Activated CD4-positive, alpha-beta T cell treated with anti-CD3 and anti-CD28 coated beads for 48 hours (primary cell): ENCODE measurements around the gene DDX54.

ENCODE experiments used
- DNase-seq: peaks from one replicate; pipeline ENCODE4 v3.0.0-alpha.2; 2020

Gene DDX54

DNA sequence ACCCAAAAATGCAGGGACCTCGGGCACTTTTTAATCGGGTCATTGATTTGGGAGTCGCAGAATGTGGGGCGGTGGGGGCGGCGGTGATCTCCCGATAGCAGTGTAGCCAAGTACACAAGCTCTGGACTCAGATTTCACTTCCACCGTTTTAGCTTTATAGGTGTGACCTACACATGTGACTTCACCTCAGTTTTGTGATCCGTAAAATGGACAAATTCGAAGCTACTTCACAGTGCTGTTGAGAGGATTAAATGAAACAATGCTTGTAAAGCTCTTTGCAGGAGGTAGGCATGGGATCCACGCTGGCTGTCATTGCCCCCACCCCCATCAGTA is 721 bp upstream of the DDX54 start:
- no peak for DNase-seq

DNA sequence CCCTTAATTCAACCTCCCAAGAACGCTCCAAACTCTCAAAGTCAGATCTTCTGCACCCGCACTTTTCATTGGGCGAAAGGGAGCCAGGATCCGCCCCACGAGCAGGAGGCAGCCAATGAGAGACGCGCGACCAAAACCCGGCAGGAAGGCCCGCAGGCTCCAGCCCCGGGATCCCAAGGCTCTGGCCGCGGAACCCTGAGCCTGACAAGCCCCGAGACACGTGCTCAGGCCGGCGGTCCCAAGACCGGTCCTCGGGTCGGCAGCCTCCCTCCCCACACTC is 438 bp downstream of the DDX54 start:
- peak; percentile 93 for DNase-seq

DNA sequence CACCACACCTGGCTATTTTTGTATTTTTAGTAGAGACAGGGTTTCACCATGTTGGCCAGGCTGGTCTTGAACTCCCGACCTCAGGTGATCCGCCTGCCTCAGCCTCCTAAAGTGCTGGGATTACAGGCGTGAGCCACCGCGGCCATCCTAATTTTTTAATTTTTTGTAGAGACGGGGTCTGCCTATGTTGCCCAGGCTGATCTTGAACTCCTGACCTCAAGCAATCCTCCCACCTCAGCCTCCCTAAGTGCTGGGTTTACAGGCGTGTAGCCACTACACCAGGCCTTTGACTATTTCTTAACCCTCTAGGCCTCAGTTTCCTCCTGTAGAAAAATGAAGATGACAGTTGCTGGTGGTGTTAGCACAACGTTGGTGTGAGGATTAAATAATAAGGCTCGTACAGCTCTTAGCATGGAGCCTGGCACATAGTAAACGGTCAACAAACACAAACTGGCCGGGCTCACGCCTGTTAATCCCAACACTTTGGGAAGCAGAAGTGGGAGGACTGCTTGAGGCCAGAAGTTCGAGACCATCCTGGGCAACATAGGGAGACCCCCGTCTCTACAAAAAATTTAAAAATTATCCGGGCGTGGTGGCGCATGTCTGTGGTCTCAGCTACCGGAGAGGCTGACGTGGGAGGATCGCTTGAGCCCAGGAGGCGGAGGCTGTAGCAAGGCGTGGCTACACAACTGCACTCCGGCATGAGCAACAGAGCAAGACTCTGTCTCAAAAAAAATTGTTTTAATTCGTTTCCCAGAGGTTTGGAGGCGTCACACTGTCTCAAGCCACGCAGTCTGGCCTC is 979 bp downstream of the DDX54 start:
- no peak for DNase-seq

DNA sequence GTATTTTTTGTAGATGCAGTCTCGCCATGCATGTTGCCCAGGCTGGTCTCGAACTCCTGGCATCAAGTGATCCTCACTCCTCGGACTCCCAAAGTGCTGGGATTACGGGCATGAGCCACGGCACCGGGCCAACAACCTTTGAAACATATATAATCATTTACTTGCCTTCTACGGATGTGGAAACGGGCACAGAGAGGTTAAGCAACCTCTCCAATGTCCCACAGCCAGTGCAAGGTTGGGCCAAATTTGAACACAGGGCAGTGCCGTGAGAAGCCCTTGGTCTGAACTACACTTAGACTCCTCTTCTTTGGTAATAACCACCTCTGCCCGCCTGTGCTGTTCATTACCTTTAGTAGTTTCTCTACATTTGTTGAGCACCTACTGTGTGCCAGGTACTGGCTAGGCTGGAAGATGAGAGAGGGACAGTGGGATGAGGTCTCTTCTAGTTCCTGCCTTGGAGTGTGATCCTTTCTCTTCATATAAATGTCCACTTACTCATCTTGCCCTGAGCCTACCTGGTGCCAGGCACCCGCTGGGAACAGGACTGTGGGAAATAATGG is 2.2 kb downstream of the DDX54 start:
- DNase-seq: no peak

DNA sequence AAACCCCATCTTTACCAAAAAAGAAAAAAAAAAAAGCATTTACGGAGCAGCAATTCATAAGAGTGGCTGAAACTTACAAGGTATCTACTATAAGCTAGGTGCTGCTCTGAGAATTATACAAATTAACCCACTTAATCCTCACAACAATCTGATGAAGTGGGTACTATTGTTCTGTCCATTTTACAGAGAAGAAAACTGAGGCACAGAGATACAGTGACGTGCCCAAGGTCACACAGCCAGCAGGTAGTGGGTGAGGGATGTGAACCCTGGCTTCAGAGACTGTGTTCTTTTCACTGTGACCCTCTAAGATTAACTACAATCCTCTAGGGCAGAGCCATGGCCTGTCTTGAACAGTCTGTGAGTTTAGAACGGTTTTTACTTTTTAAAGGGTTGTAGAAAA is 3.3 kb downstream of the DDX54 start:
- DNase-seq: no peak

DNA sequence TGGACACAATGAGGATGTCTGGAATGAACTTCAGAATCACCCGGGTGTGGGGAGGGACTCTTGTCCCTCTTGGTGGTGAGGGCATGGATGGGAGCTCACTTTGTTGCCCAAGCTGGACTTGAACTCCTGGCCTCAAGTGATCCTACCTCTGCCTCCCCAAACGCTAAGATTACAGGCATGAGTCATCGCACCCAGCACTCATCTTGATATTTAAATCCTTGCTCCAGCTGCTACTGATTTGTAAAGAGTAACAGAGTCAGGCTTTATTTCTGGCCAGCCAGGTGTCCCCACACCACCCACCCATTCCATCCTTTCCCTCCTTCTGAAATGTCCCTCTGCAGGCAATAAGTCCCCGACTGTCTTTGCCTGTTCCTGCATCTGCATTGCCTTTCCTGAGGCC is 4.9 kb downstream of the DDX54 start:
- DNase-seq: no peak

DNA sequence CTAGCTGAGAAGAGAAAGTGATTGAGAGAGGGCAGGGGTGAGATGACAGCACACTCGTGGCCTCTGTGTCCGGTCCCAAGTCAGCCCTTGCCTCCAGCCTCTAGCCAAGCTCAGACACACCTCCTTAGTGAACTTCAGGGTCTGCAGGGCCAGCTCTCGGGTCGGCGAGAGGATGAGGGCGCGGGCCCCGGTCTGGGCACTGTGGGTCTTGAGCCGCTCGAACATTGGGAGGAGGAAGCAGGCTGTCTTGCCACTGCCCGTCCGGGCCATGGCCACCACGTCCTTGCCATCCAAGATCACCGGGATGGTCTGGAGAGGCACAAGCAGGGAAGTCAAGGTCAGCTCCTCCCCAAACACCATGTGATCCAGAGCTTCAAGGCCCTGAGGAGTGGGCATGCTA is 6.3 kb downstream of the DDX54 start:
- DNase-seq: no peak

DNA sequence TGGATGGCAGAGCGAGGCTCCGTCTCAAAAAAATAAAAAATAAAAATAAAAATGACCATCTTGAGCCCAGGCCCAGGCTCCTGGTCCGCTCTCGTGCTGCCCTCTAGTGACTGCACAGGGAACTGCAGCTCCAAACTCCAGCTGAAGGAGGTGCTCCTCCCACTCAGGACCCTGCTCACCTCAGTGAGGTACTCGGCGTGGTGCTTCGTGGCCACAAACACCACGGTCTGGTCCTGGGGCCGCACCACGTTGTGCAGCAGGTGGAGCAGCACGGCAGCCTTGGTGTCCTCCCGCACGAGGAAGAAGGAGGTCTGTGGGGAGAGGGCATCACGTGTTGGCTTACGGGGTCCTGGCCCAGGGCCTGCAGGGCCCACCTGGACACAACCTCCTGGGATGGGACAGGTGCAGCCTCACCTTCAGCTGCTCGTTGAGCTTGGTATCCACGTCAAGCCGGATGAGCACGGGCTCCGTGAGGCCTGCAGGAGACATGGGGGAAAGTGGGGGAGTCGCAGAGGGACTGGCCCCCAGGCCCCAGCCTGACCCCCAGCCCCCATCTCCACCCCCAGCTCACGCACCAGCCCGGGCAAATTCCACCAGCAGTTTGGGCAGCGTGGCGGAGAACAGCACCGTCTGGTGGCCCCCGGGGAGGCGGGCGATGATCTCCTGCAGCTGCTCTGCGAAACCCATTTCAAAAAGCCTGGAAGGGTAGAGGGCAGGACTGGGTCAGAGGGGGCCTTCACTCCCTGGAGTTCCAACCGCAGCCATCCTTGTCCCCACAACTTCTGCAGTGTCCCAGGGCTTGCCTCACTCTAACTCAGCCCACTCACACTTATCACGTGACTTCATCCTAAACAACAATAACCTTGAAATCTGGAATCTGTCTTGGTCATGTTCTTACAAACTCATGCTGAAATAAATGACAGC is 10.6 kb downstream of the DDX54 start:
- DNase-seq: peak; percentile 88

DNA sequence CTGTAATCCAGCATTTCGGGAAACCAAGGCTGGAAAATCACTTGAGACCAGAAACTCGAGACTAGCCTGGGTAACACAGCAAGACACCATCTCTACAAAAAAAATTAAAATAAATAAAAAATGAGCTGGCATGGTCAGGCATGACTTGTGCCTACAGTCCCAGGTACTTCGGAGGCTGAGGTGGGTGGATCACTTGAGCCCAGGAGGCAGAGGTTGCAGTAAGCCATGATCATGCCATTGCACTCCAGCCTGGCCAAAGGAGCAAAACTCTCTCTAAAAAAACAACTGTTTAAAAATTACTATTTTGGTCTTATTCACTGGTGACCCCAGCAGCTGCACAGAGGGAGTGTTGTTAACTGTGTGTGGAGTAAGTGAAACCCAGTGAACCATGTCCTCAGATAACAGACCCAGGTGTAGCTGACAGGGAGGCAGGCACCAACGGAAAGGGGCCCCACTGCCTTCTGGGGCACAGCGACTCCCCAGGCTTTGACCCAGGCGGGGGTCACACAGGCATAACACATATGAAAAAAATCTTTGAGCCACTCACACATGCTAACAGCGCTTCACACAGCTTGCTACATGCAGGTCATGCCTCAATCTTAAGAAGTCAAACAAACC is 12.1 kb downstream of the DDX54 start:
- no peak for DNase-seq

DNA sequence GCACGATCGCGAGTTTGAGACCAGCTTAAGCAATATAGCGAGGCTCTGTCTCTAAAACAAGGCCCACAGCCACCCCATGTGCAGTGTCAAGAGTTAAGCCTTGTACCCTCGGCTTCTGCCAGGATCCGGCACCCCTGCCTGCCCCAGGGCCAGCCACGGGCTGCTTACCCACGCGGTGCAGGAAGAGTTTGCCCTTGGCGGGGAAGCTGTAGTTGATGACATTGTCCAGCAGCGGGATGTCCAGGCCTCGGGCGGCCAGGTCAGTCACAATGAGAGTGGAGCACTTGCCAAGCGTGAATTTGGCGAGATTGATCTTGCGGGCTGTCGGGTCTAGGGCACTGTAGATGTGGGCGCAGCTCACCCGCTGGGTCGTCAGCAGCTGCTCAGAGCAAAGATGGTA is 13.1 kb downstream of the DDX54 start:
- no peak for DNase-seq

DNA sequence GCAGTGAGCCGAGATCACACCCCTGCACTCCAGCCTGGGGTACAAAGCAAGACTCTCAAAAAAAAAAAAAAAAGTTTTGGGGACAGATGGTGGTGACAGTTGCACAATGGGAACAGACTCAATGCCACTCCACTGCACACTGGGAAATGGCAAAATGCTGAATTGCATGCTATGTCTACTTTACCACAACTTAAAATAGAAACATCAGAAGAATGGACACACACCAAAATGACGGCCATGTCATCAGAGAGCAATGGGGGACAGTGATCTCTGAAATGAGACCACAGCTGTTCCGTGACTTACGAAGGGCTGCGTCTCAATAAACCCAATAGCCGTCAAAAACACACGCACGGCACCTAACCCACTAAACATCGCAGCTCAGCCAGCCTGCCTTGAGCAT is 13.7 kb downstream of the DDX54 start:
- DNase-seq: no peak

DNA sequence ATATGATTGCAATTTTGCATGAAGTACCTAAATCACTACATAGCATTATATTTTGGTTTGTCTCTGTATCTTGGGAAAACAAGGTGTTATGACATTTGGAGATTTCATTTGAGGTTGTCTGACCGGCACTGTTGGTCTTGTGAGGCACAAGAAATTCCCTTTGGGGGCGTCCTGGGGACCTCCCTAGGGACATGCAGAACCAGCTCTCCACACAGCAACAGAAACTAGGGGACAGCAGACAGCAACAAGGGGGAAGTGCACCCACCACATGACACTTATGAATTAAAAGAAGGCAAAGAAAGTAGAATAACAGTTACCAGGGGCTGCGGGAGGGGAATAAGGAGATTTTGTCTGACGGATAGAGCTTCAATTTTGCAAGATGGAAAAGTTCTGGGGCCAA is 14.4 kb downstream of the DDX54 start:
- DNase-seq: no peak

DNA sequence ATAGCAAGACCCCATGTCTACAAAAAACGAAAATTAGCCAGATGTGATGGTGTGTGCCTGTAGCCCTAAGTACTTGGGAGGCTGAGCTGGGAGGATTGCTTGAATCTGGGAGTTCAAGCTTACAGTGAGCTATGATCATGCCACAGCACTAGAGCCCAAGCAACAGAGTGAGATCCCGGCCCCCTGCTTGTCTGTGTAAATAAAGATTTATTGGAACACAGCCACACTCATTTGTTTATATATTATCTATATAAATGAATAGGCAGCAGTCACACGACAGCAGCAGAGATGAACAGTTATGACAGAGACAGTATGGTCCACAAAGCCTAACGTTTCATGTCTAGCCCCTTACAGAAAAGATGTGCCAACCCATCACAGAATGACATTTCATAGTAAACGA is 14.8 kb downstream of the DDX54 start:
- no peak for DNase-seq

DNA sequence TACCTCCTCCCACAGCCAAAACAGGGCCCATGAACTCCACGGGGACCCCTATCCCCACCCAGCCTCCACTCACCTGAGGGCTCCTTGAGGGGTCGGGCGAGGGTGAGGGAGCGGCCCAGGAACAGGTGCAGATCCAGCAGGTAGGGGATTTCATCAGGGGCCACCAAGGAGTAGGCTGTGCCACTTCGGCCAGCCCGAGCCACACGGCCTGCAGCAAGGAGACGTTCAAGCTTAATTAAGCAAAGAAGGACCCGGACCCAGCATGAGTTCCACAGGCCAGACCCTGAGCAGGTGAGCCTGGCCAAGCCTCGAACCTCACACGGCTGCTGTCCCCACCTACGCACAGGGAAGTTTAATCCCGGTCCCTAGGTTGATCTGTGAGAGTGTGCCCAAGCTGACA is 15.6 kb downstream of the DDX54 start:
- DNase-seq: no peak

DNA sequence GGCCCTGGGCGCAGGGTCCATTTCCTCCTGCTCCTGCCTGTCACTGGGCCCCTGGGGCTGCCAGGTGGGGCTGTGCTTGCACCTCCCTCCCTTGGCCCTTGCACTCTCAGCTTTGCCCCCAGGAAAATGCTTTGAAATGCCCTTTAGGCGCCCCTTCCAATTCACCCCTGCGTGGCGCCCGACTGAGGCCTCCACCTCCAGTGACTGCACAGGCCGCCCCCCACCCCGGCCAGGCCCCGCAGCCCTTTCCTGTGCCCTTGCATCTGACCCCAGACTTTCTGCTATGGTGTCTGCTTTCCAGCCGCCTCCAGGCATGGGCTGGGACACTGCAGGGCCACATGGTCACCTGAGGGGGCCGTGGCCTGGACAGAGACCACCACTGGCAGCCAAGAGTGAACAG is 17.4 kb downstream of the DDX54 start:
- DNase-seq: no peak

DNA sequence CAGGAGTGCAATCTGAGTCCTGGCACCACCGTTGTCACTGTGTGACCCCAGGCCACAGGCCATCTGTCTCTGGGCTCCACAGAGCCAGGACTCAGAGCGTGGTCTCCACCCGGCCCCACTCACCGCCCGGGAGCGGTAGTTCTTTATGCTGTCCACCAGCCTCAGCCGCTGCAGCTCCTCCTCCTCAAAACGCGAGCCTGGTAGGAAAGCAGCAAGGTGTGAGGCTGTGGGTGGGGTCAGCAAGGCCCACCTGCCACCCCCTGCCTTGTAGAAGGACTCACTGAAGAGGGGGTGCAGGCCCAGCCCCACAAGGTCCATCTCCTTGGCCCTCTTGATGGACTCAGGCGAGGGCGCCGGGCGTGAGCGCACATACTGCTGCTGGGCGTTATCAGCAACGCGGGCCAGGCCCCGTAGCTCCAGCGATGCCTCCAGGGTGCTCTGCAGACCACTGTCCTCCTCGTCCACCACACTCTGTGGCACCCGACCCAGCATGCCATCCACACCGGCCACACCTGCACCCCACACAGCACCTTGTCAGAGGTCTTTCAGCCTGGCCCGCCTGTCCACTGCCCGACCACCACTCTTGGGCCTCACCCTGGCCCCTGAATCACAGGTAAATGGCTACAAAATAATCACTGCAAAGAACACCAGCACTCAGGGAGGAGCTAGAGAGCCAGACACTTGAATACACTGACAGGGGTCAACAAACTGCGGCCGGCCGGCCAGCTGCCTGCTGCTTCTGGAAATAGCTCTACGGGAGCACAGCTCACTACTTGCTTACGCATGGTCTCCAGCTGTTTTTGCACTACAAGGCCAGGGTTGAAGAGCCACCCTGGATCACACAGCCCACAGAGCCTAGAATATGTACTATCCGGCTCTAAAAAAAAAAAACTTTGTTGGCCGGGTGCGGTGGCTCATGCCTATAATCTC is 19.5 kb downstream of the DDX54 start:
- DNase-seq: no peak

DNA sequence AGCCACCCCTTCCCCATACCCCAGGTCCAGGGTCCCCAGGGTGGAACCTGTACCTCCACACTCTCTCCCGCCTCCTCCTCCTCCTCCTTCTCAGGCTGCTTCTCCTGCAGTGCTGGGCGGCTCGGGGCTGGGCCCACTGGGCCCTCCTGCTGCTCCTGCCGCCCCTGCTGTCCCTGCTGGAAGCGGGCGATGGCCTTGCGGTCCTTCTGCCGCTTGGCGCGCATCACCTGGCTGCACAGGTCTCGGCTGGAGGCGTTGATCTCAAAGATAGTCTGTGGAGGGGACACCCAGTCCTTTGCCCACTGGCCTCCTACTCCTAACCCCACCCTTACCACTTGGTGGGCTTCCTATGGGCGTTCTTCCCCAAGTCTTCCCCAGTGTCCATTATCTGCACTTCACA is 21.3 kb downstream of the DDX54 start:
- no peak for DNase-seq

DNA sequence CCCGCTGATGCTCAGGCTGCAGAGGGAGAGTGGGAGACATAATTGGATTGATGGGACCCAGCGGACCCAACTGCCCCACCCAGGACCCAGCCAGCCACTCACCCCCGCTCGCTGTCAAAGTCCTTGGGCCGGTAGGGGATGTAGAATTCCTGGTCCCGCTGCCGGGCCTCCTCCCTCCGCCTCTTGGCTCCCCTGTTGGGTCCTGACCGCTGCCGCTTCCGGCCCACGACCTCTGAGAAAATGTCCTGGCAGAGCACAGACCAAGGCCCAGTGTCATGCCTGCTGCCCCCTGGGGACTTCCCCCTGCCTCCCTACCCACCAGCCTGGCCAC is 22.3 kb downstream of the DDX54 start:
- DNase-seq: no peak

DNA sequence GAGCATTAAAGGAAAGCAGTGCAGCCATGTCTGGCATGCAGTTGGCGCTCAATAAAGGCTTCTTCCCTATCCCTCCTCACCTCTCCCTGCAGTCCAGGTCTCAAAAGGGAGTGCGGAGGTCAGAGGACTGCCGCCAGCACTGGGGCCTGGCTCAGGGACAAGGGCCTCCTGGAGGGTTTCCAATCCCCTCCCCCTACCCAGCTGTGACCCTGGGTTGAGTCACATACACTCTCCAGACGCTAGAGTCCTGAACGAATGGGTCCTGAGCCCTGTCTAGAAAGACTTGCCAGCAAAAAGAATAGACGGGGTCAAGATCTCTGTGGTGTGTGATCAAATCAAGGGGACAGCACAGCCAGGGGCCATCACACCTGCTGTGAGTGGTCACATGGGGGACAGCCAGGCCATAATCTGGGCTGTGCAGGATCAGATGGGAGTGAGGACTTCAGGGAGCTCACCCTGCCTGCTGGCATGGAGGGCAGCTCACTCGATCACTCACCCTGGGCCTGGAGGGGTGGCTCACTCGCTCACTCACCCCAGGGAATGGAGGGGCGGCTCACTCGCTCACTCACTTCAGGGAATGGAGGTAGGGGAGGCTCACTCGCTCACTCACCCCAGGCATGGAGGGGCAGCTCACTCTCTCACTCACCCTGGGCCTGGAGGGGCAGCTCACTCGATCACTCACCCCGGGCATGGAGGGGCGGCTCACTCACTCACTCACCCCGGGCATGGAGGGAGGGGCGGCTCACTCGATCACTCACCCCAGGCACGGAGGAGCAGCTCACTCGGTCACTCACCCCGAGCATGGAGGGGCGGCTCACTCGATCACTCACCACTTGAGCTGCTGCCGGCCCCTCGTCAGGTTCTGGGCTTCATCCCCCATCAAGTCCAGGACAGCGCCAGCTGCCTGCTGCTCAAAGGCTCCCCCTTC is 22.9 kb downstream of the DDX54 start:
- no peak for DNase-seq

DNA sequence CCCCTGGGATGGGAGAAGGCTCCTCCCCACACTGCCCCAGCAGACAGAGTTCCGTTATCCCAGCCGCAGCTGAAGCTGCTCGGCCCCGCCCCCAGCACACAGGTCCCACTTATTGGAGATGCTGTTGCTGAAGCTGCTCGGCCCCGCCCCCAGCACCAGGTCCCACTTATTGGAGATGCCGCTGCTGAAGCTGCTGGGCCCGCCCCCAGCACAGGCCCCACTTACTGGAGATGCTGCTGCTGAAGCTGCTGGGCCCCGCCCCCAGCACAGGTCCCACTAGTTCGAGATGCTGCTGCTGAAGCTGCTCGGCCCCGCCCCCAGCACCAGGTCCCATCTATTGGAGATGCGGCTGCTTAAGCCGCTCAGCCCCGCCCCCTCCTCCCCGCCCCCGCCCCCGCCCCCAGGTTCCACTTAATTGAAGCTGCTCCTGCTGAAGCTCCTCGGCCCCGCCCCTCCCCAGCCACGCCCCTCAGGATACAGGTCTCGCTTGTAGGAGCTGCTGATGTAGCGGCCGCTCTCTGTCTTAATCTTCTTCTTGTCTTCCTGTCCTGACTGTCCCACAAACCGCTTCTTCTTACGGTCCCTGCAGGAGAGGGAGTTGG is 23.8 kb downstream of the DDX54 start:
- DNase-seq: peak; percentile 52

DNA sequence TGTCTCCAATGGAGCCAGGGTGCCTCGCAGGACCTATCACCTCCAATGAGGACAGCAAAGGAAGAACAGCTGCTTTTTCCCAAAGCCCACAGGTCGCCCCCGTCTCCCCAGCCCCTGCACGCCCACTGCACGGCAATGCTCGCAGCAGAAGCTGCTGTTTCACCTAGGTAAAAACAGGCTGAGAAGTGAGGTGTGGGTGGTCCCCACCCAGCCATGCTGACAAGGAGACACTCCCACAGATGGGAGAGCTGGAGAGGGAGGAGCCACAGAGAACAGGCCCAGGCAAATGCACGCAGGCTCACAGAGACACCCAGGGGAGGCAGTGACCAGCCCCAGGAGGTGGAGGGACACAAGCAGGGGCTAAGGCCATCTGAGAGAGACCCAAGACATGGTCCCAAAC is 25.3 kb downstream of the DDX54 start:
- DNase-seq: no peak
